GM12892 (cell line): ENCODE data around the gene ATP7A.
"Not testable (repeated sequence)": the region's sequence is repeated elsewhere in the genome, so short reads cannot be mapped to it uniquely, and the experiment has no call there.

Experiments used
- POLR2A ChIP-seq: IDR thresholded peaks from 2 replicates; pipeline ENCODE4 v1.6.1; 2011; ENCODE audit warnings: low read depth, low read length, control low read depth
- POLR2AphosphoS5 ChIP-seq: IDR thresholded peaks from 2 replicates; pipeline ENCODE4 v1.6.1; 2011; ENCODE audit warnings: low read depth, low read length, control low read depth
- TAF1 ChIP-seq: IDR thresholded peaks from 2 replicates; pipeline ENCODE4 v1.6.1; 2011; ENCODE audit warnings: low read depth, mild to moderate bottlenecking, control low read depth, low read length, borderline replicate concordance

GRCh38 chrX:78073147-78074077 lies 162.9 kb downstream of the ATP7A start:
- TF ChIP-seq POLR2A, POLR2AphosphoS5, TAF1: not testable (repeated sequence)
